KOPT-K1 (cell line): ENCODE results near the gene TEKTIP1.
"Not testable (repeated sequence)": the region's sequence is repeated elsewhere in the genome, so short reads cannot be mapped to it uniquely, and the experiment has no call there.

Experiments
- H3K27ac ChIP-seq: fragments of 200-600 bp; sonication (generic); 2 replicates; pipeline ENCODE4 v1.5.1; 2016; ENCODE audit warnings: antibody characterized with exemption, mild to moderate bottlenecking, low read depth, low read length; ENCODE audit not compliant: poor library complexity, severe bottlenecking
- H3K36me3 ChIP-seq: fragments of 200-600 bp; sonication (generic); 2 replicates; pipeline ENCODE4 v1.5.1; 2017; ENCODE audit warnings: antibody characterized with exemption, mild to moderate bottlenecking, low read length, moderate library complexity; ENCODE audit not compliant: insufficient read depth
- H3K9me3 ChIP-seq: fragments of 200-600 bp; sonication (generic); 2 replicates; pipeline ENCODE4 v1.5.1; 2017; ENCODE audit warnings: antibody characterized with exemption, low read length, mild to moderate bottlenecking; ENCODE audit not compliant: insufficient read depth, poor library complexity, severe bottlenecking

The TEKTIP1 gene

GRCh38 chr19:3550947-3551791 is 12.2 kb downstream of the TEKTIP1 start:
- H3K27ac ChIP-seq: no peak overlapping the region
- H3K36me3 ChIP-seq: peaks cover 24% of the 10 kb centered on the region; the same call in 1 of the 2 replicates
- no peaks in the 10 kb centered on the region for H3K9me3 ChIP-seq

GRCh38 chr19:3551792-3552095 is 12.8 kb downstream of the TEKTIP1 start:
- H3K27ac ChIP-seq: no peak overlapping the region
- no peaks in the 10 kb centered on the region for H3K9me3 ChIP-seq
- peaks cover 19% of the 10 kb centered on the region; the same call in 1 of the 2 replicates for H3K36me3 ChIP-seq

- peaks cover 6% of the 10 kb centered on the region; the same call in 1 of the 2 replicates for H3K36me3 ChIP-seq
- peak overlapping the region; percentile 56 for H3K27ac ChIP-seq
- H3K9me3 ChIP-seq: no peaks in the 10 kb centered on the region
Measured at GRCh38 chr19:3554254-3555083, 15.5 kb downstream of the TEKTIP1 start.

- H3K9me3 ChIP-seq: no peaks in the 10 kb centered on the region
Measured at GRCh38 chr19:3555653-3556422, 16.9 kb downstream of the TEKTIP1 start.

GRCh38 chr19:3556423-3556977 is 17.5 kb downstream of the TEKTIP1 start:
- Histone ChIP-seq H3K9me3 (no peaks in the 10 kb centered on the region), H3K36me3 (no peaks in the 10 kb centered on the region), H3K27ac (peak overlapping the region; percentile 46)

More at GRCh38 chr19:3555653-3556422, 16.9 kb downstream of the TEKTIP1 start:
- Histone ChIP-seq H3K27ac (no peak overlapping the region), H3K36me3 (peaks cover 3% of the 10 kb centered on the region; the same call in 1 of the 2 replicates)

- H3K27ac ChIP-seq: peak overlapping the region; percentile 46
- no peaks in the 10 kb centered on the region for H3K36me3 ChIP-seq
- H3K9me3 ChIP-seq: no peaks in the 10 kb centered on the region
Measured at GRCh38 chr19:3556978-3557460, 18.0 kb downstream of the TEKTIP1 start.

- no peaks in the 10 kb centered on the region for H3K36me3 ChIP-seq
- no peaks in the 10 kb centered on the region for H3K9me3 ChIP-seq
- peak within 1 kb of the TSS; percentile 46 for H3K27ac ChIP-seq
Measured at GRCh38 chr19:3557461-3558248, 18.7 kb downstream of the TEKTIP1 start, which contains the start of gene MFSD12. MFSD12 (minus strand) TSS chr19:3557586; CDS start chr19:3557403, 183 bp downstream.

- H3K36me3 ChIP-seq: no peaks in the 10 kb centered on the region
- no peaks in the 10 kb centered on the region for H3K9me3 ChIP-seq
- H3K27ac ChIP-seq: no peak overlapping the region
Measured at GRCh38 chr19:3563709-3564524, 24.9 kb downstream of the TEKTIP1 start.

GRCh38 chr19:3565139-3565538 is 26.2 kb downstream of the TEKTIP1 start:
- Histone ChIP-seq H3K27ac (no peak overlapping the region), H3K9me3 (no peaks in the 10 kb centered on the region), H3K36me3 (no peaks in the 10 kb centered on the region)

- H3K27ac ChIP-seq, H3K36me3 ChIP-seq: not testable (repeated sequence)
Measured at GRCh38 chr19:3570042-3570441, 31.1 kb downstream of the TEKTIP1 start.

GRCh38 chr19:3570606-3571011 is 31.6 kb downstream of the TEKTIP1 start:
- H3K27ac ChIP-seq: no peak overlapping the region
- no peaks in the 10 kb centered on the region for H3K9me3 ChIP-seq

More at GRCh38 chr19:3570042-3570441, 31.1 kb downstream of the TEKTIP1 start:
- H3K9me3 ChIP-seq: not testable (repeated sequence)

GRCh38 chr19:3572132-3572854 is 33.3 kb downstream of the TEKTIP1 start:
- Histone ChIP-seq H3K36me3 (peaks cover 9% of the 10 kb centered on the region), H3K27ac (peak overlapping the region; percentile 38), H3K9me3 (no peaks in the 10 kb centered on the region)

More at GRCh38 chr19:3570606-3571011, 31.6 kb downstream of the TEKTIP1 start:
- H3K36me3 ChIP-seq: peaks cover 9% of the 10 kb centered on the region

GRCh38 chr19:3572855-3573161 is 33.8 kb downstream of the TEKTIP1 start, which contains the start of gene HMG20B:
HMG20B (plus strand) TSS chr19:3572944; CDS start chr19:3573310, 366 bp downstream.
- peak within 1 kb of the TSS; percentile 65 for H3K27ac ChIP-seq
- peaks cover 9% of the 10 kb centered on the region for H3K36me3 ChIP-seq
- no peaks in the 10 kb centered on the region for H3K9me3 ChIP-seq
